Measurements from ENCODE around the gene PPM1H.
"Not testable (repeated sequence)": the region's sequence is repeated elsewhere in the genome, so short reads cannot be mapped to it uniquely, and the experiment has no call there.

PPM1H gene

GRCh38 chr12:62763312-62763711 is 171.6 kb downstream of the PPM1H start:
- Histone ChIP-seq H3K4me1 (ENCODE audit: control insufficient read depth in 2 of 2, insufficient read depth in 2 of 2, low read length in 2 of 2) (peaks cover 15 to 22% of the 10 kb centered on the region in 2 donors), H3K9ac (ENCODE audit: low read depth in 1 of 2, low read length in 2 of 2) (no peak overlapping the region), H3K36me3 (ENCODE audit: control insufficient read depth in 2 of 2, insufficient read depth in 2 of 2, low read length in 2 of 2) (no peaks in the 10 kb centered on the region)

GRCh38 chr12:62762645-62763044 is 172.3 kb downstream of the PPM1H start:
- no peak overlapping the region for H3K4me3 ChIP-seq (ENCODE audit: low read length in 2 of 2)
- H3K27ac ChIP-seq (ENCODE audit: low read depth in 2 of 2, low read length in 2 of 2), result peak overlapping the region; percentile 35 to 45
- no peaks in the 10 kb centered on the region for H3K36me3 ChIP-seq (ENCODE audit: control insufficient read depth in 2 of 2, insufficient read depth in 2 of 2, low read length in 2 of 2)
- H3K9me3 ChIP-seq (ENCODE audit: control insufficient read depth in 2 of 2, low read length in 2 of 2), result no peaks in the 10 kb centered on the region
- no peak overlapping the region for H3K9ac ChIP-seq (ENCODE audit: low read depth in 1 of 2, low read length in 2 of 2)
- H3K27me3 ChIP-seq (ENCODE audit: control insufficient read depth in 2 of 2, insufficient read depth in 2 of 2, low read length in 2 of 2), result no peaks in the 10 kb centered on the region
- peaks cover 15 to 22% of the 10 kb centered on the region in 2 donors for H3K4me1 ChIP-seq (ENCODE audit: control insufficient read depth in 2 of 2, insufficient read depth in 2 of 2, low read length in 2 of 2)

More at GRCh38 chr12:62763312-62763711, 171.6 kb downstream of the PPM1H start:
- Histone ChIP-seq H3K9me3 (ENCODE audit: control insufficient read depth in 2 of 2, low read length in 2 of 2) (no peaks in the 10 kb centered on the region), H3K4me3 (ENCODE audit: low read length in 2 of 2) (no peak overlapping the region), H3K27me3 (ENCODE audit: control insufficient read depth in 2 of 2, insufficient read depth in 2 of 2, low read length in 2 of 2) (no peaks in the 10 kb centered on the region), H3K27ac (ENCODE audit: low read depth in 2 of 2, low read length in 2 of 2) (peak overlapping the region; percentile 35 to 45)

- H3K36me3 ChIP-seq (ENCODE audit: control insufficient read depth in 2 of 2, insufficient read depth in 2 of 2, low read length in 2 of 2), result no peaks in the 10 kb centered on the region
- H3K27ac ChIP-seq (ENCODE audit: low read depth in 2 of 2, low read length in 2 of 2), result no peak overlapping the region
- H3K9me3 ChIP-seq (ENCODE audit: control insufficient read depth in 2 of 2, low read length in 2 of 2), result no peaks in the 10 kb centered on the region
- H3K4me3 ChIP-seq (ENCODE audit: low read length in 2 of 2), result no peak overlapping the region
- no peaks in the 10 kb centered on the region for H3K27me3 ChIP-seq (ENCODE audit: control insufficient read depth in 2 of 2, insufficient read depth in 2 of 2, low read length in 2 of 2)
- H3K4me1 ChIP-seq (ENCODE audit: control insufficient read depth in 2 of 2, insufficient read depth in 2 of 2, low read length in 2 of 2), result peaks cover 15 to 22% of the 10 kb centered on the region in 2 donors
- H3K9ac ChIP-seq (ENCODE audit: low read depth in 1 of 2, low read length in 2 of 2), result no peak overlapping the region
Measured at GRCh38 chr12:62761658-62762057, 173.3 kb downstream of the PPM1H start.

- peak overlapping the region; percentile 28 to 63 for H3K27ac ChIP-seq (ENCODE audit: low read depth in 2 of 2, low read length in 2 of 2)
- H3K9me3 ChIP-seq (ENCODE audit: control insufficient read depth in 2 of 2, low read length in 2 of 2), result no peaks in the 10 kb centered on the region
- H3K27me3 ChIP-seq (ENCODE audit: control insufficient read depth in 2 of 2, insufficient read depth in 2 of 2, low read length in 2 of 2), result no peaks in the 10 kb centered on the region
- no peaks in the 10 kb centered on the region for H3K36me3 ChIP-seq (ENCODE audit: control insufficient read depth in 2 of 2, insufficient read depth in 2 of 2, low read length in 2 of 2)
- peaks cover 15 to 22% of the 10 kb centered on the region in 2 donors for H3K4me1 ChIP-seq (ENCODE audit: control insufficient read depth in 2 of 2, insufficient read depth in 2 of 2, low read length in 2 of 2)
- H3K9ac ChIP-seq (ENCODE audit: low read depth in 1 of 2, low read length in 2 of 2), result no peak overlapping the region
- peak overlapping the region in 1 of 2 donors; percentile 9 for H3K4me3 ChIP-seq (ENCODE audit: low read length in 2 of 2)
Measured at GRCh38 chr12:62760779-62761178, 174.2 kb downstream of the PPM1H start.

- H3K27me3 ChIP-seq (ENCODE audit: control insufficient read depth in 2 of 2, insufficient read depth in 2 of 2, low read length in 2 of 2); H3K36me3 ChIP-seq (ENCODE audit: control insufficient read depth in 2 of 2, insufficient read depth in 2 of 2, low read length in 2 of 2); H3K9me3 ChIP-seq (ENCODE audit: control insufficient read depth in 2 of 2, low read length in 2 of 2); H3K9ac ChIP-seq (ENCODE audit: low read depth in 1 of 2, low read length in 2 of 2): not testable (repeated sequence)
- peak overlapping the region in 1 of 2 donors; percentile 3 for H3K4me3 ChIP-seq (ENCODE audit: low read length in 2 of 2)
- H3K4me1 ChIP-seq (ENCODE audit: control insufficient read depth in 2 of 2, insufficient read depth in 2 of 2, low read length in 2 of 2), result peaks cover 15 to 22% of the 10 kb centered on the region in 2 donors
- peak overlapping the region; percentile 28 to 63 for H3K27ac ChIP-seq (ENCODE audit: low read depth in 2 of 2, low read length in 2 of 2)
Measured at GRCh38 chr12:62760341-62760740, 174.6 kb downstream of the PPM1H start.

GRCh38 chr12:62758216-62758615 is 176.7 kb downstream of the PPM1H start:
- no peak overlapping the region for H3K9ac ChIP-seq (ENCODE audit: low read depth in 1 of 2, low read length in 2 of 2)
- no peak overlapping the region for H3K4me3 ChIP-seq (ENCODE audit: low read length in 2 of 2)
- H3K36me3 ChIP-seq (ENCODE audit: control insufficient read depth in 2 of 2, insufficient read depth in 2 of 2, low read length in 2 of 2), result no peaks in the 10 kb centered on the region
- no peaks in the 10 kb centered on the region for H3K9me3 ChIP-seq (ENCODE audit: control insufficient read depth in 2 of 2, low read length in 2 of 2)
- no peaks in the 10 kb centered on the region for H3K27me3 ChIP-seq (ENCODE audit: control insufficient read depth in 2 of 2, insufficient read depth in 2 of 2, low read length in 2 of 2)
- peaks cover 11 to 14% of the 10 kb centered on the region in 2 donors for H3K4me1 ChIP-seq (ENCODE audit: control insufficient read depth in 2 of 2, insufficient read depth in 2 of 2, low read length in 2 of 2)
- no peak overlapping the region for H3K27ac ChIP-seq (ENCODE audit: low read depth in 2 of 2, low read length in 2 of 2)

- peaks cover 7 to 8% of the 10 kb centered on the region in 2 donors for H3K4me1 ChIP-seq (ENCODE audit: control insufficient read depth in 2 of 2, insufficient read depth in 2 of 2, low read length in 2 of 2)
- H3K9ac ChIP-seq (ENCODE audit: low read depth in 1 of 2, low read length in 2 of 2), result no peak overlapping the region
- H3K9me3 ChIP-seq (ENCODE audit: control insufficient read depth in 2 of 2, low read length in 2 of 2), result no peaks in the 10 kb centered on the region
- H3K36me3 ChIP-seq (ENCODE audit: control insufficient read depth in 2 of 2, insufficient read depth in 2 of 2, low read length in 2 of 2), result no peaks in the 10 kb centered on the region
- H3K27ac ChIP-seq (ENCODE audit: low read depth in 2 of 2, low read length in 2 of 2), result no peak overlapping the region
- H3K4me3 ChIP-seq (ENCODE audit: low read length in 2 of 2), result no peak overlapping the region
- no peaks in the 10 kb centered on the region for H3K27me3 ChIP-seq (ENCODE audit: control insufficient read depth in 2 of 2, insufficient read depth in 2 of 2, low read length in 2 of 2)
Measured at GRCh38 chr12:62757048-62757447, 177.9 kb downstream of the PPM1H start.

GRCh38 chr12:62754706-62755105 is 180.2 kb downstream of the PPM1H start:
- Histone ChIP-seq H3K27me3 (ENCODE audit: control insufficient read depth in 2 of 2, insufficient read depth in 2 of 2, low read length in 2 of 2) (no peaks in the 10 kb centered on the region), H3K9me3 (ENCODE audit: control insufficient read depth in 2 of 2, low read length in 2 of 2) (no peaks in the 10 kb centered on the region), H3K9ac (ENCODE audit: low read depth in 1 of 2, low read length in 2 of 2) (no peak overlapping the region), H3K27ac (ENCODE audit: low read depth in 2 of 2, low read length in 2 of 2) (no peak overlapping the region), H3K4me1 (ENCODE audit: control insufficient read depth in 2 of 2, insufficient read depth in 2 of 2, low read length in 2 of 2) (peaks cover 5 to 8% of the 10 kb centered on the region in 2 donors), H3K36me3 (ENCODE audit: control insufficient read depth in 2 of 2, insufficient read depth in 2 of 2, low read length in 2 of 2) (no peaks in the 10 kb centered on the region), H3K4me3 (ENCODE audit: low read length in 2 of 2) (no peak overlapping the region)

GRCh38 chr12:62751810-62752155 is 183.2 kb downstream of the PPM1H start:
- H3K36me3 ChIP-seq (ENCODE audit: control insufficient read depth in 2 of 2, insufficient read depth in 2 of 2, low read length in 2 of 2), result no peaks in the 10 kb centered on the region
- no peak overlapping the region for H3K27ac ChIP-seq (ENCODE audit: low read depth in 2 of 2, low read length in 2 of 2)
- H3K27me3 ChIP-seq (ENCODE audit: control insufficient read depth in 2 of 2, insufficient read depth in 2 of 2, low read length in 2 of 2), result no peaks in the 10 kb centered on the region
- H3K9ac ChIP-seq (ENCODE audit: low read depth in 1 of 2, low read length in 2 of 2), result no peak overlapping the region
- H3K4me3 ChIP-seq (ENCODE audit: low read length in 2 of 2), result no peak overlapping the region
- H3K9me3 ChIP-seq (ENCODE audit: control insufficient read depth in 2 of 2, low read length in 2 of 2), result no peaks in the 10 kb centered on the region
- peaks cover 5 to 8% of the 10 kb centered on the region in 2 donors for H3K4me1 ChIP-seq (ENCODE audit: control insufficient read depth in 2 of 2, insufficient read depth in 2 of 2, low read length in 2 of 2)

- Histone ChIP-seq H3K27me3 (ENCODE audit: control insufficient read depth in 2 of 2, insufficient read depth in 2 of 2, low read length in 2 of 2) (no peaks in the 10 kb centered on the region), H3K36me3 (ENCODE audit: control insufficient read depth in 2 of 2, insufficient read depth in 2 of 2, low read length in 2 of 2) (no peaks in the 10 kb centered on the region), H3K9me3 (ENCODE audit: control insufficient read depth in 2 of 2, low read length in 2 of 2) (no peaks in the 10 kb centered on the region), H3K4me1 (ENCODE audit: control insufficient read depth in 2 of 2, insufficient read depth in 2 of 2, low read length in 2 of 2) (peaks cover 5 to 8% of the 10 kb centered on the region in 2 donors), H3K9ac (ENCODE audit: low read depth in 1 of 2, low read length in 2 of 2) (no peak overlapping the region), H3K4me3 (ENCODE audit: low read length in 2 of 2) (no peak overlapping the region), H3K27ac (ENCODE audit: low read depth in 2 of 2, low read length in 2 of 2) (peak overlapping the region in 1 of 2 donors; percentile 23)
Measured at GRCh38 chr12:62750941-62751809, 183.8 kb downstream of the PPM1H start.
